HG02588 (cell line): ENCODE results near the gene CD93.

Experiments used
- ATAC-seq: cut with Tn5 transposase; IDR thresholded peaks from one replicate; pipeline ENCODE4 v1.9.1; 2021; ENCODE audit warnings: mild to moderate bottlenecking, moderate library complexity; ENCODE audit not compliant: unreplicated experiment

CD93 gene

DNA sequence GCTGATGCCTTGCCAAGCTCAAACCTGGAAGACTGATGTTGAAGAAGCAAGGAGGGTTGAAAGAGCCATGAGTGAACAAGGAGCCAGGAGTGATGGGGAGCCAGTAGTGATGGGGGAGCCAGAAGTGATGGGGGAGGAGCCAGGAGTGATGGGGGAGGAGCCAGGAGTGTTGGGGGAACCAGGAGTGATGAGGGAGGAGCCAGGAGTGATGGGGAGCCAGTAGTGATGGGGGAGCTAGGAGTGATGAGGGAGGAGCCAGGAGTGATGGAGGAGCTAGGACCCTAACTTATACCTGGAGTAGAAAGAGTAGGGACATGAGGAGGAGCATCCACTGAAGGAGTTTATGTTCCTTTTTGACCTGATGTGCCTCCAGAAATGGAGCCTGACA, 14.6 kb upstream of the CD93 start:
- no peak for ATAC-seq

DNA sequence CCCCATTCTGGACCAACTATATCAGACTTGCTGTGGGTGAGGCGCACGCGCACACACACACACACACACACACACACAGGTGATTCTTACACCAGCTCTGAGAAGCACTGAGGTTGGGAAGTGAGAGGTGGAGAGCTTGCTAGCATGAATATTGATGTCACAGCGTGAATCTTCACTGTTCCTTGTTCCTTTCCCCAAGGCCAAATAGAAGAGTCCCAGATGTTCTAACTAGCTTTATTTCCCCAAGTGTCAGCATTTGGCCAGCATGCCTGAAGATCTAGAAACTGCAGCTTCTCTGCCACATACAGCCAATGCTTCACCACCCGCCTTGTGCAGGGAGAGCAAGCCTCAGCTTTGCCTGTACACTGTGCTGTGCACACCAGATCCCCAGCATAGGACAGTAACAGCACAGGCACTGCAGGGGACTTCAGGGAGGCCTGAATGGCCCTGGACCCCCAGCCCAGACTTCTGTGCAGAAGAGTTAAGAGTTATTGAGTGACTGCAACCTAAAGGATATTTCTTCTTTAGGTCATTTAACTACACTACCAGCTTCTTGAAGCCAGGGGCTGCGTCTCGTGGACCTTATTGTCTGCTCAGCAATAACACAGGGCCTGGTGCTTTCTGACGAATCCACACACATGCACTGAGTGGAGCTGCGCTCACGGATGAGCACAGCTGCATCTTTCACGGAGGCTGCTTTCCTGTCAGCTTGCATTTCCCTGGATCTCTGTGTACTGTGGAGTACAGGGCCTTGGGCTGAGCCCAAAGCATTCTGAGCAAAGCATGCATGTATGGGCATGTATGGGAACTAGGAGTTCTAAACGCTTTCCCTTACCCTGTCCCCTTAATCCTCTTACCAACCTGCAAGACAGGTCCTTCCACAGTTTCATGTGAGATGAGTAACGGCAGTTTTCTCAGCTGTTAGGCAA, 13.9 kb upstream of the CD93 start:
- no peak for ATAC-seq

DNA sequence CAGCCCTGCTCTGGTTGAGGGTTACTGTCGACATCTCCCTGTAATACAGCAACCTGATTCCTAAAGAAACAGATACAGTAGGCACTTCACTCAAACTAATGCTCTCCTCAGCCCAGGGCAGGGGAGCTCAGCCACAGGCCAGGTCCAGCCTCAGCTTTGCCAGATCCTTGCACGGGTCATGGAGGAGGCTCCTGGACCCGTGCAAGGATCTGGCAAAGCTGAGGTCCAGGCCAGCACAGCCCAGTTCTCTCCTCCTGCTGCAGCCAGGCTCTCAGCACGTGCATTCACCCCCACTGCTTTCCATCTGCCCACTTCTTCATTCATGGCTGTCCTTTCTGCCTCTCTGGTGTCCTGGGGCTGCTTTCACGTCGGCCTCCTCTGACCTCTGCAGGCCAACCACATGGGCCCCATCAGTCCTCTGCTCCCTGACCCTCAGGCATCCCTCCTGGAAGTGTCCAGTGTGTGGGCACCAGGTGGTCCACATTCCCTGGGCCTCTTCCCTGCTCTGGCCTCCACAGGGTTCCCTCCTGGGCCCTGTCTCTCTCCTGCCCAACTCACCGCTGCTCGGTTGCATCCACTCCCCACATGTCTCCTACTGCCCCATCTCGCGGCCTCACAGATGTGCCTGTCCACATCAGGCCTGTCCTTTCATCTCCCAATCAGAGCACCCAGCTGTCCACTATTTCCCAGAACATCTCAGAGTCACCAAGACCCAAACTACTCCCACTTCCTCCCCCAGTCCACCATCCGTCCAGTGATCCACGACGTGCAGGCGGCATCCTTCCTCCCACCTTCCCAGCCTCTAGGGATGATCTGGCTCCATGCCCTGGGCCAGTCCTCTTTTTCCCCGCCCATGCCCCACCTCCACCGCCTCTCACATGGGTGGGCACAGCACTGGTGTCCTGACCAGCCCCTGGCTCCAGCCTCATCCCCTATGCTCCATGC, 11.8 kb upstream of the CD93 start:
- ATAC-seq = no peak

DNA sequence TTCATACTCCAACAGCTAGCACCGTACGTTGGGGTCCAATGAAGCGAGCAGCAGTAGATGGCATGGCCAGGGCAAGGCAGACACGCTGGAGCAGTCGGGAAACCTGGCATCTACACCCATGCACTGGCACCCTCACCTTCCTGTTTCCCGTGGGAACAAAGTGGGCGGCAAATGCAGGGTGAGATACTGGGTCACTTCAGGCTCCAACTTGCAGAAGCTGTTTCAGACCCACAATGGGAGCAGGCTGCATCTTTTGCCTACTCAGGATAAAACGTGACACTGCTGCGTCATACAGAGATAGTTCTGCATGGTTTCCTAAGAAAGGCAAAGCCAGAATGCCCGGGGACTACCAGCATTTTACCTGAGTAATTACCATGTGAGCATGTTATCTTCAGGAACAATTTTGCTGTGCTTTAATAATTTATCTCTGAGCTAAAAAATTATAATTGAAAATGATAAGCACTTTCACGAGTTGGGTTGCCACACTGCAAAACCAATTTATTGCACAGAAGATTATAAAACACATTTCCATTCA, 10.9 kb upstream of the CD93 start:
- ATAC-seq = no peak

DNA sequence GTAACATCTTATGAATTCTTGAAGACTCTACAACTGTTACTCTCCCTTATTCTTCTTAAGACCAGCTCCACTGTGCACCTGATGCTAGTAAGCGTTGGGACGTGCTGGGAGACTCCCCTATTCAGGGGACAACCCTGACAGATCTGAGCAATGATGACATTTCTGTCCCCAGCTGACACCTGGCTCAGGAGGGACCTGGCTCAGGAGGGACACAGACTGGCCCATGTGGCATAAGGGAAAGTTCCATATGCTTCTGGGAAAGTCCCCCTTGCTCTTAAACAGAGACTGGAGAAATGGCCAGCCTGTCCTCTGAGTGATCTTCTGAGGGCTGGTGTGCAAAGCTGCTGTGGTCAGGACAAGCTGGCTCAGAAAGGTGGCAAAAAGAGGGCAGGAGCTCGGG, 10.0 kb upstream of the CD93 start:
- peak; percentile 51 for ATAC-seq

DNA sequence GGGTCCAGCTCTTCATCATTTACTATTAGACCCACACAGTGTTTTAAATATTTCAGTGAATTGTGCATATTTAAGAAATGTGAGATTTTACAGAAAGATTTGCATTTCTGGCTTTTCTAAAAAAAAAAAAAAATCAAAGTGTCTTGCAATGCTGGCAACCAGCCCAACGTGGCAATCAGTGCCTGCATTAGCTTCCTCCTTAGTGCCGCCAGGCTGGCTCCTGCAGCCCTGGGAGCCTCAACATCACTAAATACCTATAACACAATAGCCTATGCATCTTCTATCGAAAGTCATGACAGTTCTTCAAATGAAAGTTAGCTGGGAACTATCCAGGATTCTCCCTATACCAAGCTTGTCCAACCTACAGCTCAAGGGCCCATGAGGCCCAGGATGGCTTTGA, 9.4 kb upstream of the CD93 start:
- ATAC-seq = no peak

DNA sequence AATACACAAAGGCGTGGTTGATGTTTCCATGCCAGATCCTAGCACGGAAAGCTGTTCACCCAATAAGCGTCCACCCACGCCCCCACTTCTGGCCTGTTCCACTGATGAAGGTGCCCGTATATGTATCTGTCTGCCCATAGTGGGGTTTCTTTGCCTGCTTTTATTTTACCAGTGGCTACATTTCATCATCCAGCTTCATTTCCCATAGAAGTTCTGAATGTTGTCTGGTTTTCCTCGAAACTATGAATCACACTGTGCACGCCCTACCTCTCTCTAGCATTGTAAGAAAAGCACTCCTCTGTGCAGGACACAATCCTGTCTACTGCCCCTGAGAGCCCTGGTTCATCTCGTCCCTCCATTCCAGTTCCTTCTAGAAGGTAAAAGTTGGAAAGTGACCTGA, 8.8 kb upstream of the CD93 start:
- no peak for ATAC-seq

DNA sequence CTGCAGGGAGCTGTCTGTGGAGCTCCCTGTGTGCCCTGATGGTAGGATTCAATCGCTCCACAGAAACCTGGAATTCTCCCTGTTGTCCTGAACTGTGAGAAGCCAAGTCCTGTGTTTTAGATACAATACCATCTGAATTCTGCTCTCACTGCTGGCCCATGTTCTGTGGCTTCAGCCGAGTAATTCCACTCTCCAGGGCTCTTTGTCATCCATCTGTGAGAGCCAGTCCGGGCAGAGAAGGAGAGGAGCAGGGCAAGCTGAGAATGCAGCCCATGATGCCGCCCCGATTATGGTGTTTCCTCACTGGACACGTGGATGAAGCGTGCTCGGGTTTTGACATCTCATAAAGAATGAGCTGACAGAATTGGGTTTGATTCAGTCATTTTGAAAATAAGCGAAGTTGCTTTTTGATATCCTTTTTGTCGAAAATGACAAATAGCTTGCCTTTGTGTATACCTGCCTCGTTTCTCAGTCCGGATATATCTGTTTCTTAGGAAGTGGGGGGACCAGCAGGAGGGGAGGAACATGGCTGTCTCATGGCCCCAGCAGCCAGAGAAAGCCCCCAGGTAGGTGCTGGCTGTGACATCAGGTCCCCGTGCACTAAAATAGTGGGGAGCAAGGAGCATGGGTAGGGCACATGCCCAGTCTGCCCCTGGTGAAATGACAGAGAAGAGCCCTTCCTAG, 8.2 kb upstream of the CD93 start:
- no peak for ATAC-seq

DNA sequence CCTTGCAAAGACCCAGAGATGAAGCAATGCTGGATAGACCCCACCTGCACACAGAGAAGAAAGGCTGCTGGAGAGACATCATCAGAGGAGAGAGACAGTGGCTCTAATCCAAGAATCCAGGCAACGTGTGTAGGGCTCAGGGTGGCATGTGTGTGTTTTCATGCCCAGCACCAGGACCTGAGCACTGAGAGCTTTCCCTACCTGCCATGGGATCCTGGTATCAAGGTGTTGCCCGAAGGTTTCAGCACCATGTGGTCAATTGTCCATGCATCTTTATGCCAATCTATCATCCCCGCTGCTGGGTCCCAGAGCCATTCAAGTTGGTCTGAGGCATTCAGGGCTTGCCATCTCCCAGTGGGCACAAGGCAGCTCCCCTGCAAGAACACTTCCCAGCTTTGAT, 7.5 kb upstream of the CD93 start:
- ATAC-seq = no peak

DNA sequence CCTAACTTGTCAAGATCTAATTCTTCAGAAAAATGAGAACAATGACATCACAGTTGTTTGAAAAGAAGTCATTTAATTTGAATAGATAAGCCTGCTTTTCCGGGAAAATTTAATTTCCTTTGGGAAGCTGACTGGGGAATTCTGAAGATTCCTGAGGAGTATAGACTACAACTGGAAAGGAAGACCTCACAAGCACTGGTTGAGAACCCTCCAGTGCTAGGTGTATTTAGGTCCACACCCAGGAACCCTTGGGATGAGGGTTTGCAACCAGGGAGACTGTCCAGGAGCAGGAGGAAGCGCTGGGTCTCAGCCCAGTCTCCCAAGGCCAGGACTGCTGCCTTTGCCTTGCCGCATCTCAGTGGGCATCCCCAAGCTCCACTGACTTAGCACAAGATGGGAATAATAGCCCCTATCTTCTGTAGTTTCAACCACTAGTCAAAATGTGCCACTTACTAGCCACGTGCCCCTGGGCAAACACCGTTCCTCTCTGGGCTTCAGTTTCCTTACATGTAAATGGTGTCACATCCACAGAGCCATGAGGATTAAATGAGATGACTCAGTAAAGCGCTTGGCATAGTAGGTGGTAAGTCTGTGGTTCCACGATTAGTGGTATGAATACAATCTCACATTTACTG, 6.9 kb upstream of the CD93 start:
- ATAC-seq = no peak

DNA sequence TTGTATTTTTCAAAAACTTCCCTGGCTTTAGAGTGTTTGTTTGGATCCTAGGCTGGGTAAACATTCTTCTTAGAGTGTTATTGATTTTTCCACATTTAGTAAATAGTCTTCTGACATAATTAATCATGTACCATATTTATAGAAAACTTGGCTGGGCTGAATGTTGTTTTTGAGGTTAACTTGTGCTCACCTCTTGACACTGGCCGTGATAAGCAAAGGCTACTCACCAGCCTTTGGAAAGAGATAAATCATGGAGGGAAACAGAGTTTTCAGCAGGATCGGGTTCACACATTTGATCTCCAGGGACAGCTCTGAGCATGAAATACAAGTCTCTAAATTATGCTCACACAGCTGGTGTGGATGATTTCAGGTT, 6.2 kb upstream of the CD93 start:
- ATAC-seq = no peak

DNA sequence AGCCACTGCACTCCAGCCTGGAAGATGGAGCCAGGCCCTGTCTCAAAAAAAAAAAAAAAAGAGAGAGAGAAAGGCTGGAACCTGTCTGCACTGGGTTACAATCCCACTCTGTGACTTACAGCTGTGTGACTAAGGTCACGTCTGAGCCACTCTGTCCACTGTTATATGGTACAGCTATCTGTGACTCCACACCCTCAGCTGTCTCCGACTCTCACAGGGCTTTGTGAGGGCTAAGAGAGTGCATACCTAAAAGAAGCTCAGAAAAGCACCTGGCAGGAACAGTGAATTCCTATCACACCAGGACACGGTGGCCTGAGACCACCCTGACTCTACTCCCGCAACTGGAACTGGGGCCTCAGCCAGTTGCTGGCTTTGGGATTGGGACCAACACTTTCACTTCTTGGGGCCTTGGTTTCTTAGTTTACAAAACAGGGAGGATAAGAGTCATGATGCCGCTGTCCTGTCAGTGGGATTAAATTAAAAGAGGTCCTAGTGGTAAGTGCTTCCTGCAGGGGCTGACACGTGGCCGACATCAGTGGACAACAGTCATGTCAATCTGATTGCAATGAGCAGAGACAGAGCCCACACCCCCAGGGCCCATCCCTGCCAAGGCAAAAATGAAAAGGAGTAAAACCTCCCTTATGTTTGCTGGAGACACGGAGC, 5.7 kb upstream of the CD93 start:
- ATAC-seq = no peak

DNA sequence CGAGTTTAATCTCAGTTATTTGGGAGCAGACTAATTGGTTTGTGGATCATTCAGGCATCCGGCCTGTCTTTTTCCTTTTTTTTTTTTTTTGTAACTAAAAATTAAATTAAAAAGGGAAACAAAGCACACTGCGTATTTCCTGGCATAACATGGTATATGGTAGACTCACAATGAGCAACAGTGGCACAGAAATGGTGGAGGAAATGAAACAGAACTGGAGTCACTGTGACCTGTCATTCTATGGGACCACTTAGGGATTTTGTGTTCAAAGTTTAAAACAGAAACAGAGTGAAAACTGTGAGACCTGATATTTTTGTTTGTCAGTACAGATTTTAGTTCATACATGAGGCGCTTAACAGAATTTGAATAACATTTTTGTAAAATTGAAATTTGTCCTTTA, 4.8 kb upstream of the CD93 start:
- ATAC-seq = no peak

DNA sequence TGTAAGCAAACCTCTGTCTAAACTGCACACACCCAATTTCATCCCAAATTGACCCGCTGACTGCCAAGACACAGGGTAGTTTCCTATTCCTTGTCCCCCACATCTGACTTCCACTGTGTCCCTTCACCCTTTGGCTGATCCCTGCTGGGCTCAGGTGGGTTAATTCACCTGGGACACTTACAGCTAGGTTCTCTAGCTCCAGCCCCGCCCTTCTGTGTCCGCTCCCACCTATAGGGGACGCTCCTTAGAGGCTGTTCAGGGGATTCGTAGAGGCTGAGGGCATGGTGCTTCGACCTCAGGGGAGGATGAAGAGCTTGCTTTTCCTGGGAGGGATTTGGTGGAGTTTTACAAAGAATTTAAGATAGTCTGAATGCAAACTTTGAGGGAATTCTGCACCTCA, 4.0 kb upstream of the CD93 start:
- no peak for ATAC-seq

DNA sequence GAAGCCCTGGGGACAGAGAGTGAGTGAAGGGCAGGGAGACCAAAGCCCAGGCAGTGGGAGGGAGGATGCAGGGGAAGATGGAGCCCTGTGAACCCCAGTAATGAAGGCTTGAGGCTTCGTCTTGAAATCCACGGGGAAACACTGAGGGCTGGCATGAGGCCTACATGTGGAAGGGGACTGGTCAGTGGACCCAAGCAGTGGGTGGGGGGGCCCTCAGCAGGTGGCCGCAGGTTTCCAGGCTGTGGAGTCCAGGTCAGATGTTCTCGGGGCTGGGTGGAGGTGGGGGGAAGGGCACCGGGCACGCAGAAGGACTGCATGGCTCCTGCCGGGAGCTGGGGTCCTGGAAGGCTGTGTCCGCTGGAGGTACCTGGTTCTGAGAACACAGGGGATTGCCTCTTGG, 2.7 kb upstream of the CD93 start:
- ATAC-seq = no peak

DNA sequence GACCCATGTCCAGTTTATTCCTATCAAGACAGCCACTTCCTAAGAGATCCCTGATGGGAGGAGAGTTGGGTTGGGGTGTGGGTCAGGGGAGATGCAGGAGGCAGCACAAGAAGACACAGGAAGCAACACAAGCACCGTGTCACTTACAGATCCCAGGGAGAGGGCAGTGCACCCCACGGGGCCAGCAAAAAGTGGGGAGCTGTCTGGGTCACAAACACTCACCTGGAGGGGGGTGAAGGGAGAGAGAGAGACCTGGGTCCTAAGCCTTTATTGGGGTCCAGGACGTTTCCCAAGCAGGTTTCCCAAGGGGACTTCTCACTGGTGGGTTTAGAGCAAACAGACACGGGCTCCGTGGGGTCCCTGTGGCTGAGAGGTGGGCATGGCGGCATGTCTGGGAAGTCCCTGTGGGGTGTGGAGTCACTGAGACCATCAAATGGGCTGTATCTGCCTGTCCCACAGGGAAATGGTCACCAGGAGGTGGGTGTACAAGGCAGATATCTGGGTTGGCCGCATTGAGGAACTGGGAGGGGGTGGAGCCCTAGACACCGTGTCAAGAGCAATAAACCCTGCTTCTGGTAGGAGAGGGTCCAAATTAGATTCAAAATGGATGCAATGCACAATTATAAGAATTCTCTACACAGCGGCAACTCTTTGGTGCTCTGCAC, 1.6 kb upstream of the CD93 start:
- ATAC-seq = no peak

DNA sequence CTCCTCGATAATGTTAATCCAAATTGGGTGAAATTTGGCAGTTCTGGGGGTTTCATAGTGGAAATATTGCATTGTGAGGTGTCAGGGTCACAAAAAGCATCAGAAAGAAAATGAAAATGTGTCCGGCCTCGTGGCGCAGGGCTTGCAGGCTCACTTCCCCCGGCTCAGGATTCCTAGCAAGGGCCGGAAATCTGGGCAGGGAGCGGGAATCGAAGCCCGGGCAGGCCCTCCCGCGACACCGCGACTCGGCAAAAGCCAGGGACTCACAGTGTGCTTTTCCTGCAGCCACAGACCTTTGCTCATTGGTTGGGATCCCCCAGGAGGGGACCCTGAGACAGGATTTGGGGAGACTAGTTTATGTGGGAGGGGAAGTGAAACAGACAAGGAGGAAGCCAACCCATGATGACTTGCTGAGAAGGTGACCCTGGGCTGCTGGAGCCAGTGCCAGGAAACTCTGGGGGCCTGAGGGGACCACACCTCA, 847 bp upstream of the CD93 start:
- no peak for ATAC-seq

DNA sequence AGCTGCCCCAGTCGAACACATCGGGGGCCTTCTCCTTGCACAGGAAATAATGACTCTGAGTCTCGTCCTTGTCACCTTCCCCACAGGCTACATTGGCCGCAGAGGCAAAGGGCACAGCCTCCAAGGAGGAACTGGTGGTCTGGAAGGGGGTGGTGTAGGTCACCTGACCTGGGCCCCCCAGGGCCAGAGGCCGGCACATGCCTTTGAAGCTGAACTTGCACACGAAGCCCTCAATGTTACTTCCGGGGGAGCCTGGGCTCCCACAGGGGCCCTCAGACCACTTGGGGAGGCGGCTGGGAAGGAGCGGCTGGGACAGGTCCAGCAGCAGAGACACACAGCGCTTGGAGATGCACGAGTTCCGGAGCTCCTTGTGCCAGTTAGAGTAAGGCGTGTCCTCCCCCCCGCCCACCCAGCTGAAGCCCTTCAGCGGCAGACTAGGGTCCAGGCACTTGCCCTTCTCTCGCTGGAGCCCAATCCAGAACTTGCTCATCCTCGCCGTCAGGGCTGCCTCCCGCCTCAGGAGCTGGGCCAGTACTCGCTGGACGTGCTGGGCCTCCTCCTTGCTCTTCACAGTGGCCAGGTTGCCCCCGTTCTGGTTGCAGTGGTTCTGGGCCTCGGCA, 578 bp downstream of the CD93 start:
- no peak for ATAC-seq

DNA sequence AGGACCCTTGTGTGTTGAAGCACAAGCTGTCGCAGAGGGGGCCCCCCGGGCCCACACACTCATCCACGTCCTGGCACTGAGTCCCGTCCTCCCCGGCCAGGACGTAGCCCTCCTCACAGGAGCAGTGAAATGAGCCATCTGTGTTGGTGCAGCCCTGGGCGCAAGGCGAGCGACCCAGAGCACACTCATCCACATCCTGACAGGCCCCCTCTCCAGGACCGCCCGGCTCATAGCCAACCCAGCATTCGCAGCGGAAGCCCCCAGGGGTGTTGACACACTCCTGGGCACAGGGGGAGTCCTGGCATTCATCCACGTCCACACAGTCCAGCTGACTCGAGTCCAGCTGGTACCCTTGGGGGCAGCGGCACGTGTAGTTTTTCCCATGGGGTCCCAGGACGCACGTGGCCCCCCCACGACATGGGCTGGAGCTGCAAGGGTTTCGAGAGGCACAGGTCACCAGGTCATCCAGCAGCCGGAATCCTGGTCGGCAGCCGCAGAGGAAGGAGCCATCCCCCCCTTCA, 1.2 kb downstream of the CD93 start:
- no peak for ATAC-seq
